HEK293T (cell line): ENCODE results near the gene TTC16.

Experiments used
- BHLHE40 ChIP-seq: fragments of 450-650 bp; IDR thresholded peaks from 2 replicates; pipeline ENCODE4 v1.6.1; 2016; ENCODE audit warnings: mild to moderate bottlenecking, moderate library complexity, borderline replicate concordance
- ELF4 ChIP-seq: fragments of 450-650 bp; IDR thresholded peaks from 2 replicates; pipeline ENCODE4 v1.6.1; 2017; ENCODE audit warnings: antibody characterized with exemption
- FOXA1 ChIP-seq: fragments of 450-650 bp; IDR thresholded peaks from 2 replicates; pipeline ENCODE4 v1.6.1; 2016; ENCODE audit warnings: mild to moderate bottlenecking
- FOXK2 ChIP-seq: fragments of 450-650 bp; IDR thresholded peaks from 2 replicates; pipeline ENCODE4 v1.6.1; 2016; ENCODE audit warnings: mild to moderate bottlenecking
- FOXM1 ChIP-seq: fragments of 450-650 bp; IDR thresholded peaks from 2 replicates; pipeline ENCODE4 v1.6.1; 2017; ENCODE audit warnings: mild to moderate bottlenecking, borderline replicate concordance
- HDGF ChIP-seq: fragments of 450-650 bp; IDR thresholded peaks from 2 replicates; pipeline ENCODE4 v1.6.1; 2017; ENCODE audit warnings: antibody characterized with exemption, borderline replicate concordance
- LEF1 ChIP-seq: fragments of 450-650 bp; IDR thresholded peaks from 2 replicates; pipeline ENCODE4 v1.6.1; 2017; ENCODE audit warnings: mild to moderate bottlenecking, borderline replicate concordance
- NFRKB ChIP-seq: fragments of 450-650 bp; IDR thresholded peaks from 2 replicates; pipeline ENCODE4 v1.6.1; 2016; ENCODE audit warnings: mild to moderate bottlenecking, moderate library complexity
- PKNOX1 ChIP-seq: fragments of 450-650 bp; IDR thresholded peaks from 2 replicates; pipeline ENCODE4 v1.6.1; 2016
- SUZ12 ChIP-seq: fragments of 450-650 bp; IDR thresholded peaks from 2 replicates; pipeline ENCODE4 v1.6.1; 2016; ENCODE audit warnings: mild to moderate bottlenecking
- TARDBP ChIP-seq: fragments of 450-650 bp; IDR thresholded peaks from 2 replicates; pipeline ENCODE4 v1.6.1; 2016
- ZNF384 ChIP-seq: fragments of 450-650 bp; IDR thresholded peaks from 2 replicates; pipeline ENCODE4 v1.6.1; 2016

GRCh38 chr9:127690735-127691134 is 25.1 kb upstream of the TTC16 start:
- no peak for TF ChIP-seq BHLHE40
- TF ChIP-seq FOXM1: no peak
- TF ChIP-seq SUZ12: no peak
- no peak for TF ChIP-seq PKNOX1
- TF ChIP-seq TARDBP: no peak
- TF ChIP-seq NFRKB: no peak
- TF ChIP-seq LEF1: no peak
- no peak for TF ChIP-seq FOXA1
- TF ChIP-seq FOXK2: no peak
- no peak for TF ChIP-seq ELF4
- TF ChIP-seq HDGF: no peak
- no peak for TF ChIP-seq ZNF384
